Activated CD4-positive, CD25-positive, alpha-beta regulatory T cell treated with anti-CD3 and anti-CD28 coated beads, Interleukin-2, amount 50 U/mL, for 72 hours (primary cell): Measurements from ENCODE around the gene SYTL1.
A peak's percentile ranks its signal among the peaks of the same experiment; 100 is the strongest.

Experiments
- DNase-seq: peaks from one replicate; pipeline ENCODE4 v3.0.0; 2021

Gene SYTL1

GRCh38 chr1:27341525-27342252, at the start of gene SYTL1:
Gene SYTL1, plus strand, starts transcription at chr1:27342022. Its CDS starts 3,313 bp downstream, at chr1:27345335.
- peak; percentile 58 for DNase-seq

- no peak for DNase-seq
Observed at GRCh38 chr1:27292106-27292505, 49.7 kb upstream of the SYTL1 start.

GRCh38 chr1:27293915-27294314, 47.9 kb upstream of the SYTL1 start:
- DNase-seq = no peak

GRCh38 chr1:27296773-27297291, 45.0 kb upstream of the SYTL1 start:
- peak; percentile 73 for DNase-seq

GRCh38 chr1:27297903-27298302, 43.9 kb upstream of the SYTL1 start:
- no peak for DNase-seq

GRCh38 chr1:27298632-27299384, 43.0 kb upstream of the SYTL1 start:
- DNase-seq = no peak

GRCh38 chr1:27299385-27300271, 42.2 kb upstream of the SYTL1 start:
- no peak for DNase-seq

- DNase-seq = peak; percentile 79
Observed at GRCh38 chr1:27300341-27301051, 41.3 kb upstream of the SYTL1 start.

- DNase-seq = no peak
Observed at GRCh38 chr1:27301052-27301422, 40.8 kb upstream of the SYTL1 start.

- no peak for DNase-seq
Observed at GRCh38 chr1:27301582-27302199, 40.1 kb upstream of the SYTL1 start.

GRCh38 chr1:27302612-27303011, 39.2 kb upstream of the SYTL1 start:
- no peak for DNase-seq

- no peak for DNase-seq
Observed at GRCh38 chr1:27303509-27303908, 38.3 kb upstream of the SYTL1 start.

GRCh38 chr1:27306071-27306470, 35.8 kb upstream of the SYTL1 start:
- no peak for DNase-seq

GRCh38 chr1:27306892-27307761, 34.7 kb upstream of the SYTL1 start:
- DNase-seq = no peak

GRCh38 chr1:27307874-27308598, 33.8 kb upstream of the SYTL1 start:
- no peak for DNase-seq

GRCh38 chr1:27314169-27314568, 27.7 kb upstream of the SYTL1 start:
- no peak for DNase-seq

- DNase-seq = no peak
Observed at GRCh38 chr1:27314737-27315136, 27.1 kb upstream of the SYTL1 start.

GRCh38 chr1:27316860-27317259, 25.0 kb upstream of the SYTL1 start:
- no peak for DNase-seq

- no peak for DNase-seq
Observed at GRCh38 chr1:27318136-27318535, 23.7 kb upstream of the SYTL1 start.

GRCh38 chr1:27318596-27318995, 23.2 kb upstream of the SYTL1 start:
- DNase-seq = no peak
